Loucy (cell line): ENCODE results near the gene MPP3.
"Not testable (repeated sequence)": the region's sequence is repeated elsewhere in the genome, so short reads cannot be mapped to it uniquely, and the experiment has no call there.

Experiments
- H2AFZ ChIP-seq: fragments of 200-600 bp; sonication (generic); 2 replicates; pipeline ENCODE4 v1.6.0; 2016; ENCODE audit warnings: antibody characterized with exemption, mild to moderate bottlenecking, low read length, moderate library complexity
- H3F3A ChIP-seq: fragments of 200-600 bp; 2 replicates; pipeline ENCODE4 v1.6.0; 2016; ENCODE audit warnings: antibody characterized with exemption, low read depth, mild to moderate bottlenecking
- H3K27me3 ChIP-seq: fragments of 200-600 bp; sonication (generic); 2 replicates; pipeline ENCODE4 v1.6.1; 2014; ENCODE audit warnings: low read length, mild to moderate bottlenecking; ENCODE audit not compliant: insufficient read depth, poor library complexity, severe bottlenecking
- H3K36me3 ChIP-seq: fragments of 200-600 bp; sonication (generic); 2 replicates; pipeline ENCODE4 v1.6.1; 2016; ENCODE audit warnings: low read length; ENCODE audit not compliant: insufficient read depth
- H3K4me1 ChIP-seq: fragments of 200-600 bp; sonication (generic); 2 replicates; pipeline ENCODE4 v1.5.1; 2014; ENCODE audit warnings: low read length, mild to moderate bottlenecking; ENCODE audit not compliant: insufficient read depth, poor library complexity, severe bottlenecking
- H3K4me2 ChIP-seq: fragments of 200-600 bp; sonication (generic); 2 replicates; pipeline ENCODE4 v1.6.0; 2014; ENCODE audit warnings: antibody characterized with exemption, low read length, low read depth, mild to moderate bottlenecking; ENCODE audit not compliant: poor library complexity, severe bottlenecking
- H3K4me3 ChIP-seq: fragments of 200-600 bp; sonication (generic); 2 replicates; pipeline ENCODE4 v1.5.1; 2014; ENCODE audit warnings: low read length, mild to moderate bottlenecking, mixed read lengths; ENCODE audit not compliant: poor library complexity, severe bottlenecking
- H3K79me2 ChIP-seq: fragments of 200-600 bp; sonication (generic); 2 replicates; pipeline ENCODE4 v1.6.1; 2014; ENCODE audit warnings: low read length; ENCODE audit not compliant: insufficient read depth
- H3K9ac ChIP-seq: fragments of 200-600 bp; sonication (generic); 2 replicates; pipeline ENCODE4 v1.6.0; 2014; ENCODE audit warnings: mild to moderate bottlenecking, low read depth, low read length, moderate library complexity; ENCODE audit not compliant: poor library complexity, severe bottlenecking
- H3K9me2 ChIP-seq: fragments of 200-600 bp; sonication (generic); replicated peaks from 2 replicates; pipeline ENCODE4 v1.6.1; 2016; ENCODE audit warnings: low read depth, low read length, mixed read lengths
- H3K9me3 ChIP-seq: fragments of 200-600 bp; sonication (generic); 2 replicates; pipeline ENCODE4 v1.6.1; 2014; ENCODE audit warnings: mild to moderate bottlenecking, antibody characterized with exemption, low read length, low read depth; ENCODE audit not compliant: insufficient read depth
- H4K20me1 ChIP-seq: fragments of 200-600 bp; sonication (generic); 2 replicates; pipeline ENCODE4 v1.6.0; 2014; ENCODE audit warnings: antibody characterized with exemption, low read length, mild to moderate bottlenecking; ENCODE audit not compliant: insufficient read depth, poor library complexity, severe bottlenecking
- CTCF ChIP-seq: fragments of 200-600 bp; sonication (generic); conservative IDR thresholded peaks from 2 replicates; pipeline ENCODE4 v1.5.1; 2014; ENCODE audit warnings: mild to moderate bottlenecking, antibody characterized with exemption, low read length
- EZH2phosphoT487 ChIP-seq: fragments of 200-600 bp; IDR thresholded peaks from 2 replicates; pipeline ENCODE4 v1.6.1; 2018; ENCODE audit warnings: antibody characterized with exemption, mild to moderate bottlenecking, moderate library complexity, borderline replicate concordance

The MPP3 gene

DNA sequence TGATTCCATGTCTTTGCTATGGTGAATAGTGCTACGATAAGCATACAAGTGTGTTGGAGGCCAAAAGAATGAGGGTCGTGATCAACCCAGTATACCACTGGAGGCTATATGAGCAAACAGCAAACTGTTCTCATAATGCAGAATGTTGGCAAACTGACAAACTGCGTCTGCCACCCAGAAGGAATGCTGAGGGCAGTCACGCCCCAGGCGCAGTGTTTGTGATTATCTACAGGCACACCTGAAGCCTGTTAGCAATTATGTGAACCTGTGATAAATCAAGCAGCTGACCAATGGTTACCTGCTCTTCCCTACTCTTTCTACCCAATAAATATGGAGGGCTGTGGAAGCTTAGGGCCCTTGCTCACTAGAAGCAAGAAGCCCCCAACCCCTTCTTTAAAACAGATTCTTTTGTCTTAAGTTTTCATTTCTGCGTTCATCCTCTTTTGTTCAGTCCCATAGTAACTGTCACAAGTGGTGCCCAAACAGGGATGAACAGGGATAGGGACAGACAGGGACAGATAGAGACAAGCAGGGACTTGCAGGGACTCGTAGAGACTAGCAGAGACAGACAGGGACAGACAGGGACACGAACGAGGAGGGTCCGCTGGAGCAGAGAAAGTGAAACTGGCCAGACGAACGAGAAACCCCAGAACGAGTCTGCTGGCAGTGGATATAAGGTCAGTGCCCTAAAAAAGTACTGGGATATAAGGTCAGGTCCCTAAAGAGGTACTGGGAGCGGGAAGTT lies 39.2 kb upstream of the MPP3 start:
- no peak overlapping the region for H3K4me2 ChIP-seq
- no peaks in the 10 kb centered on the region for H3K36me3 ChIP-seq
- H3K9me2 ChIP-seq, result no peaks in the 10 kb centered on the region
- H3K9me3 ChIP-seq, result no peaks in the 10 kb centered on the region
- H4K20me1 ChIP-seq, result no peaks in the 10 kb centered on the region
- H2AFZ ChIP-seq, result no peak overlapping the region
- TF ChIP-seq CTCF (no peak), EZH2phosphoT487 (no peak)
- no peak overlapping the region for H3K9ac ChIP-seq
- no peaks in the 10 kb centered on the region for H3K79me2 ChIP-seq
- no peaks in the 10 kb centered on the region for H3K4me1 ChIP-seq
- H3K4me3 ChIP-seq, result no peak overlapping the region
- H3K27me3 ChIP-seq, result no peaks in the 10 kb centered on the region
- H3F3A ChIP-seq, result no peaks in the 10 kb centered on the region

- not testable (repeated sequence) for H3K27me3 ChIP-seq, H3K9me3 ChIP-seq, H3K4me2 ChIP-seq
Observed at GRCh38 chr17:43869031-43869430, 36.1 kb upstream of the MPP3 start.

DNA sequence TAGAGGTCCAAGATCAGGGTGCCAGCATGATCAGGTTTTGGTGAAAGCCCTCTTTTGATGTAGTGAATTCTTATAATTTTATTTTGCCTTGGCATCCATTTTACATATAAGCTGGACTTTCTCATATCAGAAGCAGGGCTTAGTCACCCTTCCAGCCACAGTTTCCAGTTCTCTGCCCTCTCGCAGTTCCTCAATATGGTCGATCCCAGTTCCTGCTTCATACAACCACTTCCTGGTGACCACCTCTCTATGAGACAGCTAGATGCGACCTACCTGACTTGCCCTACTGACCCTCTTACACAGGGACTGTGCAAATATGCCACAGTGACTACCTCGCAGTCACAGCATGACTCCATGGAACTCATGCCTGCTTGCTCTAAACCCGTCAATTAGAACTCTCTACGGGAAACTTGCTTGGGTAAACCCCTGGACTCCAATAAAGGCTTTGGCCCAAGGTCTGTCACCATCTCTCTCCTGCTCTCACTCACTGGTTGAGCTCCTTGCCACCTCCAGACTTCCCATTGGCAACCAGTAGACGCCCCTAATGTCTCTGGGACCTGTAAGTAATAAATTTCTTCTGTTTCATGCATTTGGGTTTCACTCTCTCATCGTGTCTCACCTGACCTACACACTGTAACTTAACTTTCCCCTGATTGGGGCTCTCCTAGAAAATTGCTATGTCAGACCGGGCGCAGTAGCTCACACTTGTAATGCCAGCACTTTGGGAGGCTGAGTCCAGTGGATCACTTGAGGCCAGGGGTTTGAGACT lies 35.5 kb upstream of the MPP3 start:
- Histone ChIP-seq H3K79me2 (no peaks in the 10 kb centered on the region), H3K9ac (no peak overlapping the region), H2AFZ (no peak overlapping the region), H3K27me3 (no peaks in the 10 kb centered on the region), H3K4me2 (no peak overlapping the region), H3K9me3 (no peaks in the 10 kb centered on the region), H3K4me3 (no peak overlapping the region), H4K20me1 (no peaks in the 10 kb centered on the region), H3F3A (no peaks in the 10 kb centered on the region), H3K36me3 (no peaks in the 10 kb centered on the region), H3K9me2 (no peaks in the 10 kb centered on the region), H3K4me1 (peaks cover 4% of the 10 kb centered on the region)
- TF ChIP-seq EZH2phosphoT487, result no peak
- no peak for TF ChIP-seq CTCF

More at GRCh38 chr17:43869031-43869430, 36.1 kb upstream of the MPP3 start:
- H3K4me1 ChIP-seq, H3K9ac ChIP-seq, H3K36me3 ChIP-seq, H3K4me3 ChIP-seq, H3K9me2 ChIP-seq, H2AFZ ChIP-seq, H3F3A ChIP-seq, H4K20me1 ChIP-seq, H3K79me2 ChIP-seq: not testable (repeated sequence)
